ENCODE data around the gene TRIM31.

TRIM31 gene

GRCh38 chr6:30074331-30075093 lies 38.4 kb downstream of the TRIM31 start:
- DNase-seq = no peak

GRCh38 chr6:30073489-30074235 lies 39.2 kb downstream of the TRIM31 start:
- DNase-seq = no peak

- no peak for DNase-seq
These were observed 41.0 kb downstream of the TRIM31 start for GRCh38 chr6:30071858-30072257.

GRCh38 chr6:30071081-30071818 lies 41.6 kb downstream of the TRIM31 start:
- no peak for DNase-seq

- no peak for DNase-seq
These were observed 45.3 kb downstream of the TRIM31 start for GRCh38 chr6:30067460-30068139.

GRCh38 chr6:30066577-30067459 lies 46.1 kb downstream of the TRIM31 start, which contains the start of gene PPP1R11:
PPP1R11 (plus strand) TSS chr6:30067198; CDS start chr6:30067411, 213 bp downstream.
- peak; percentile 100 for DNase-seq

- DNase-seq = no peak
These were observed 46.8 kb downstream of the TRIM31 start for GRCh38 chr6:30066082-30066481.

- DNase-seq = no peak
These were observed 49.6 kb downstream of the TRIM31 start for GRCh38 chr6:30063315-30063714.

GRCh38 chr6:30062471-30063178 lies 50.3 kb downstream of the TRIM31 start:
- no peak for DNase-seq

- no peak for DNase-seq
These were observed 50.9 kb downstream of the TRIM31 start for GRCh38 chr6:30061858-30062458.

GRCh38 chr6:30061092-30061857 lies 51.6 kb downstream of the TRIM31 start, which contains the start of gene POLR1H:
POLR1H (plus strand) TSS chr6:30061265; CDS start chr6:30061525, 260 bp downstream.
- peak; percentile 82 for DNase-seq

- DNase-seq = no peak
These were observed 52.2 kb downstream of the TRIM31 start for GRCh38 chr6:30060606-30061091.

- DNase-seq = no peak
These were observed 57.4 kb downstream of the TRIM31 start for GRCh38 chr6:30055513-30055912.

- DNase-seq = no peak
These were observed 59.2 kb downstream of the TRIM31 start for GRCh38 chr6:30053682-30054081.
